Right hindlimb (tissue), 1 donor: Measurements from ENCODE around the gene VAV3.

Experiments
- DNase-seq: peaks from one replicate; pipeline ENCODE4 v3.0.0-alpha.2; 2018

Gene VAV3

GRCh38 chr1:107525145-107525544 is 439.8 kb downstream of the VAV3 start:
- DNase-seq = no peak

GRCh38 chr1:107524301-107524700 is 440.7 kb downstream of the VAV3 start:
- no peak for DNase-seq

GRCh38 chr1:107523736-107524135 is 441.2 kb downstream of the VAV3 start:
- DNase-seq = no peak

GRCh38 chr1:107523061-107523460 is 441.9 kb downstream of the VAV3 start:
- no peak for DNase-seq
